HEK293 (cell line): ENCODE results near the gene ATP13A4.
A peak's percentile ranks its signal among the peaks of the same experiment; 100 is the strongest.

Experiments used
- CTCF ChIA-PET: fragments of 350-600 bp; formaldehyde crosslinking; extraction: SDS; loops from one replicate; lab custom pipeline; 2021; ENCODE audit warnings: antibody characterized with exemption; lab: Yijun Ruan, JAX
- POLR2A ChIA-PET: fragments of 300-600 bp; formaldehyde crosslinking; extraction: SDS; loops from one replicate; lab custom pipeline; 2020; ENCODE audit warnings: antibody characterized with exemption, inconsistent platforms; lab: Yijun Ruan, JAX
- H3K27ac ChIP-seq: fragments of 200-500 bp; sonication (Bioruptor generic); 2 replicates; pipeline ENCODE4 v1.5.1; 2014; ENCODE audit warnings: low read depth, low read length, control low read depth, inconsistent platforms; ENCODE audit errors: extremely low read depth
- H3K36me3 ChIP-seq, 2 experiments: fragments of 200-500 bp in 1 of 2; sonication (Bioruptor generic) in 1 of 2; 1 replicate in 1 of 2; 2 replicates in 1 of 2; pipeline ENCODE4 v1.5.1; 2014 to 2017; ENCODE audit warnings: inconsistent platforms in 2 of 2, low read length in 2 of 2; ENCODE audit not compliant: control insufficient read depth in 2 of 2, insufficient read depth in 1 of 2
- H3K4me1 ChIP-seq: fragments of 200-500 bp; sonication (Bioruptor generic); 2 replicates; pipeline ENCODE4 v1.5.1; 2014; ENCODE audit warnings: mild to moderate bottlenecking, low read length, inconsistent platforms; ENCODE audit not compliant: control insufficient read depth, insufficient read depth
- H3K4me3 ChIP-seq: 2 replicates; pipeline ENCODE4 v1.5.1; 2011; ENCODE audit warnings: low read depth, mild to moderate bottlenecking, control low read depth, low read length, moderate library complexity
- H3K9me3 ChIP-seq: fragments of 200-500 bp; sonication (Bioruptor generic); 2 replicates; pipeline ENCODE4 v1.5.1; 2014; ENCODE audit warnings: low read depth, low read length, inconsistent platforms; ENCODE audit not compliant: control insufficient read depth, insufficient read depth
- BCL11B ChIP-seq: fragments of 450-650 bp; formaldehyde crosslinking; IDR thresholded peaks from 2 replicates; pipeline ENCODE4 v1.5.1; 2016; ENCODE audit warnings: low read depth, missing biosample characterization, missing genetic modification characterization
- GLI4 ChIP-seq: fragments of 450-650 bp; formaldehyde crosslinking; IDR thresholded peaks from 2 replicates; pipeline ENCODE4 v1.5.1; 2016; ENCODE audit warnings: missing biosample characterization, missing genetic modification characterization
- GLIS2 ChIP-seq: fragments of 450-650 bp; formaldehyde crosslinking; IDR thresholded peaks from 2 replicates; pipeline ENCODE4 v1.5.1; 2016; ENCODE audit warnings: missing biosample characterization, missing genetic modification characterization
- IKZF3 ChIP-seq: fragments of 450-650 bp; IDR thresholded peaks from 2 replicates; pipeline ENCODE4 v1.5.0; 2018; ENCODE audit warnings: missing biosample characterization, mild to moderate bottlenecking, missing genetic modification characterization, moderate library complexity
- MYNN ChIP-seq: fragments of 450-650 bp; formaldehyde crosslinking; IDR thresholded peaks from 2 replicates; pipeline ENCODE4 v1.5.1; 2016; ENCODE audit warnings: missing biosample characterization, missing genetic modification characterization, borderline replicate concordance
- MZF1 ChIP-seq: fragments of 450-650 bp; formaldehyde crosslinking; IDR thresholded peaks from 2 replicates; pipeline ENCODE4 v1.5.1; 2017; ENCODE audit warnings: missing biosample characterization, missing genetic modification characterization, borderline replicate concordance
- REST ChIP-seq: fragments of 450-650 bp; formaldehyde crosslinking; IDR thresholded peaks from 2 replicates; pipeline ENCODE4 v1.5.1; 2016; ENCODE audit warnings: missing biosample characterization, missing genetic modification characterization
- SALL2 ChIP-seq: fragments of 450-650 bp; formaldehyde crosslinking; IDR thresholded peaks from 2 replicates; pipeline ENCODE4 v1.5.0; 2017; ENCODE audit warnings: missing biosample characterization, mild to moderate bottlenecking, missing genetic modification characterization, borderline replicate concordance
- SP3 ChIP-seq: fragments of 450-650 bp; formaldehyde crosslinking; IDR thresholded peaks from 2 replicates; pipeline ENCODE4 v1.5.1; 2016; ENCODE audit warnings: missing biosample characterization, missing genetic modification characterization
- ZBTB21 ChIP-seq: fragments of 450-650 bp; formaldehyde crosslinking; IDR thresholded peaks from 2 replicates; pipeline ENCODE4 v1.5.1; 2017; ENCODE audit warnings: missing biosample characterization, missing genetic modification characterization
- ZBTB8A ChIP-seq: fragments of 450-650 bp; formaldehyde crosslinking; IDR thresholded peaks from 2 replicates; pipeline ENCODE4 v1.5.1; 2016; ENCODE audit warnings: missing biosample characterization, missing genetic modification characterization
- ZFP37 ChIP-seq: fragments of 450-650 bp; formaldehyde crosslinking; IDR thresholded peaks from 2 replicates; pipeline ENCODE4 v1.5.1; 2016; ENCODE audit warnings: missing biosample characterization, missing genetic modification characterization
- ZFP69B ChIP-seq: fragments of 450-650 bp; formaldehyde crosslinking; IDR thresholded peaks from 2 replicates; pipeline ENCODE4 v1.5.1; 2016; ENCODE audit warnings: missing biosample characterization, missing genetic modification characterization
- ZNF140 ChIP-seq: fragments of 450-650 bp; formaldehyde crosslinking; IDR thresholded peaks from 2 replicates; pipeline ENCODE4 v1.5.1; 2016; ENCODE audit warnings: missing biosample characterization, missing genetic modification characterization
- ZNF157 ChIP-seq: fragments of 450-650 bp; formaldehyde crosslinking; IDR thresholded peaks from 2 replicates; pipeline ENCODE4 v1.5.1; 2016; ENCODE audit warnings: missing biosample characterization, missing genetic modification characterization
- ZNF174 ChIP-seq: fragments of 450-650 bp; formaldehyde crosslinking; IDR thresholded peaks from 2 replicates; pipeline ENCODE4 v1.5.0; 2017; ENCODE audit warnings: missing biosample characterization, mild to moderate bottlenecking, missing genetic modification characterization
- ZNF19 ChIP-seq: fragments of 450-650 bp; formaldehyde crosslinking; IDR thresholded peaks from 2 replicates; pipeline ENCODE4; 2016; ENCODE audit warnings: missing biosample characterization, missing genetic modification characterization, low read depth
- ZNF214 ChIP-seq: fragments of 450-650 bp; formaldehyde crosslinking; IDR thresholded peaks from 2 replicates; pipeline ENCODE4 v1.5.1; 2017; ENCODE audit warnings: missing biosample characterization, mild to moderate bottlenecking, missing genetic modification characterization, borderline replicate concordance
- ZNF274 ChIP-seq, 2 experiments: fragments of 200-500 bp in 1 of 2; fragments of 450-650 bp in 1 of 2; sonication (Bioruptor generic) in 1 of 2; formaldehyde crosslinking in 1 of 2; IDR thresholded peaks; 2 replicates each; pipeline versions ENCODE4 v1.5.1 to v1.6.1; 2014 to 2016; ENCODE audit warnings: borderline replicate concordance in 1 of 2, inconsistent platforms in 1 of 2, low read length in 1 of 2, missing biosample characterization in 1 of 2, missing genetic modification characterization in 1 of 2
- ZNF292 ChIP-seq: fragments of 450-650 bp; formaldehyde crosslinking; IDR thresholded peaks from 2 replicates; pipeline ENCODE4 v1.5.1; 2016; ENCODE audit warnings: low read depth, missing biosample characterization, missing genetic modification characterization, borderline replicate concordance
- ZNF341 ChIP-seq: fragments of 450-650 bp; formaldehyde crosslinking; IDR thresholded peaks from 2 replicates; pipeline ENCODE4; 2016; ENCODE audit warnings: low read depth, missing biosample characterization, missing genetic modification characterization
- ZNF354C ChIP-seq: fragments of 450-650 bp; formaldehyde crosslinking; IDR thresholded peaks from 2 replicates; pipeline ENCODE4 v1.5.1; 2016; ENCODE audit warnings: missing biosample characterization, missing genetic modification characterization, low read depth, borderline replicate concordance
- ZNF510 ChIP-seq: fragments of 450-650 bp; formaldehyde crosslinking; IDR thresholded peaks from 2 replicates; pipeline ENCODE4 v1.5.1; 2018; ENCODE audit warnings: mild to moderate bottlenecking, missing genetic modification characterization, missing biosample characterization; ENCODE audit not compliant: insufficient replicate concordance
- ZNF558 ChIP-seq: fragments of 450-650 bp; formaldehyde crosslinking; IDR thresholded peaks from 2 replicates; pipeline ENCODE4 v1.5.1; 2016; ENCODE audit warnings: missing biosample characterization, missing genetic modification characterization
- ZNF621 ChIP-seq: fragments of 450-650 bp; formaldehyde crosslinking; IDR thresholded peaks from 2 replicates; pipeline ENCODE4 v1.5.1; 2017; ENCODE audit warnings: missing biosample characterization, missing genetic modification characterization
- ZNF624 ChIP-seq: fragments of 450-650 bp; formaldehyde crosslinking; IDR thresholded peaks from 2 replicates; pipeline ENCODE4 v1.5.1; 2017; ENCODE audit warnings: missing biosample characterization, missing genetic modification characterization
- ZNF704 ChIP-seq: fragments of 450-650 bp; formaldehyde crosslinking; IDR thresholded peaks from 2 replicates; pipeline ENCODE4 v1.5.1; 2016; ENCODE audit warnings: missing biosample characterization, missing genetic modification characterization
- ZNF777 ChIP-seq: fragments of 450-650 bp; formaldehyde crosslinking; IDR thresholded peaks from 2 replicates; pipeline ENCODE4 v1.5.1; 2017; ENCODE audit warnings: missing biosample characterization, missing genetic modification characterization, borderline replicate concordance
- ZNF830 ChIP-seq: fragments of 450-650 bp; IDR thresholded peaks from 2 replicates; pipeline ENCODE4 v1.5.0; 2018; ENCODE audit warnings: missing biosample characterization, missing genetic modification characterization, low read depth, mild to moderate bottlenecking, moderate library complexity
- TF ChIP-seq, protein P1 (sequence below): fragments of 450-650 bp; formaldehyde crosslinking; IDR thresholded peaks from 2 replicates; pipeline ENCODE4 v1.5.1; 2016; ENCODE audit warnings: missing biosample characterization, missing genetic modification characterization

ATP13A4 gene

DNA sequence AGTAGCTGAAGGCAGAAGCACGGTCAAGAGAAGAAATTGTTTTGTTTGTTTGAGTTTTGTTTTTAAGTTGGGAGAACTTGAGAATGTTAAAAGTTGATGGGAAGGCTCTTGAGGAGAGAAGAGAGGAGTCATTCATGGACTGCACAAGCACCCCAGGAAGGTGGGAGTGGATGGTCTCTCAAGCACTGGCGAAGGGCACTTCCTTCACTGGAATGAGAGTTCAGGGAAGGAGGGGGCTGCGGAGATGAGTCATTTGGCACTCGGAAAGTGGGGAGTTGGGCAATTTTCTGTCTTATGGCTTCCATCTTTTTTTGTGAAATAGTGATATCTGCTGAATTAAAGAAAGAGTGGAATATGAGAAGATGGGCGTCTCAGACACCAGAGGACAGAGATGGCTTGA, 66.0 kb downstream of the ATP13A4 start:
- no peak overlapping the region for H3K4me3 ChIP-seq
- no peak for TF ChIP-seq ZNF624 (tag by site-specific recombination)
- no peak for TF ChIP-seq ZFP69B (tag by site-specific recombination)
- TF ChIP-seq IKZF3 = no peak
- no peak for TF ChIP-seq ZNF510
- TF ChIP-seq, protein P1, sequence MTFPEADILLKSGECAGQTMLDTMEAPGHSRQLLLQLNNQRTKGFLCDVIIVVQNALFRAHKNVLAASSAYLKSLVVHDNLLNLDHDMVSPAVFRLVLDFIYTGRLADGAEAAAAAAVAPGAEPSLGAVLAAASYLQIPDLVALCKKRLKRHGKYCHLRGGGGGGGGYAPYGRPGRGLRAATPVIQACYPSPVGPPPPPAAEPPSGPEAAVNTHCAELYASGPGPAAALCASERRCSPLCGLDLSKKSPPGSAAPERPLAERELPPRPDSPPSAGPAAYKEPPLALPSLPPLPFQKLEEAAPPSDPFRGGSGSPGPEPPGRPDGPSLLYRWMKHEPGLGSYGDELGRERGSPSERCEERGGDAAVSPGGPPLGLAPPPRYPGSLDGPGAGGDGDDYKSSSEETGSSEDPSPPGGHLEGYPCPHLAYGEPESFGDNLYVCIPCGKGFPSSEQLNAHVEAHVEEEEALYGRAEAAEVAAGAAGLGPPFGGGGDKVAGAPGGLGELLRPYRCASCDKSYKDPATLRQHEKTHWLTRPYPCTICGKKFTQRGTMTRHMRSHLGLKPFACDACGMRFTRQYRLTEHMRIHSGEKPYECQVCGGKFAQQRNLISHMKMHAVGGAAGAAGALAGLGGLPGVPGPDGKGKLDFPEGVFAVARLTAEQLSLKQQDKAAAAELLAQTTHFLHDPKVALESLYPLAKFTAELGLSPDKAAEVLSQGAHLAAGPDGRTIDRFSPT (tag by site-specific recombination) = no peak
- no peak for TF ChIP-seq GLI4 (tag by site-specific recombination)
- no peak for TF ChIP-seq MZF1 (tag by site-specific recombination)
- TF ChIP-seq ZNF214 = no peak
- no peak for TF ChIP-seq ZNF174
- no peak for TF ChIP-seq ZNF274 (IDR thresholded peaks at IDR 0.05; ENCODE audit: low read length)
- no peak for TF ChIP-seq ZNF274 (tag by site-specific recombination; IDR thresholded peaks at IDR 0.05; ENCODE audit: borderline replicate concordance)
- no peak for TF ChIP-seq ZNF621 (tag by site-specific recombination)
- no peak for TF ChIP-seq REST (tag by site-specific recombination)
- TF ChIP-seq MYNN = no peak
- TF ChIP-seq GLIS2 (tag by site-specific recombination) = no peak
- no peak for TF ChIP-seq ZNF830 (tag by site-specific recombination)
- no peak for TF ChIP-seq ZNF341
- no peak for TF ChIP-seq BCL11B
- TF ChIP-seq, all 188 proteins: peak for 0
- POLR2A ChIA-PET = no interaction called here
- Histone ChIP-seq H3K27ac (no peak overlapping the region), H3K36me3 (no peaks in the 10 kb centered on the region), H3K4me1 (no peaks in the 10 kb centered on the region), H3K9me3 (no peaks in the 10 kb centered on the region)
- CTCF ChIA-PET = no interaction called here

GRCh38 chr3:193483988-193484539, 70.6 kb downstream of the ATP13A4 start:
- H3K27ac ChIP-seq = no peak overlapping the region
- H3K4me1 ChIP-seq = no peaks in the 10 kb centered on the region
- H3K36me3 ChIP-seq = no peaks in the 10 kb centered on the region
- ChIA-PET POLR2A (no interaction called here), CTCF (interaction anchor here (0.6 kb wide), 1 partner anchor 12 kb away, joined by 3 read pairs; no protein-coding TSS in a partner anchor)
- no peak overlapping the region for H3K4me3 ChIP-seq
- no peaks in the 10 kb centered on the region for H3K9me3 ChIP-seq
- no peak for TF ChIP-seq ZNF274 (IDR thresholded peaks at IDR 0.05; ENCODE audit: low read length)
- no peak for TF ChIP-seq ZNF274 (tag by site-specific recombination; IDR thresholded peaks at IDR 0.05; ENCODE audit: borderline replicate concordance)
- TF ChIP-seq ZNF558 (tag by site-specific recombination) = peak; percentile 60; the same call in 1 of the 2 replicates
- 0 out of 2 replicates have a peak, but pooled peaks have one; percentile 43 for TF ChIP-seq ZNF354C
- TF ChIP-seq ZNF292 (tag by site-specific recombination) = 0 out of 2 replicates have a peak, but pooled peaks have one; percentile 46
- no peak for TF ChIP-seq ZNF157 (tag by site-specific recombination)
- peak; percentile 91 for TF ChIP-seq ZNF140 (tag by site-specific recombination)
- peak; percentile 86 for TF ChIP-seq ZFP37
- peak; percentile 63; the same call in 1 of the 2 replicates for TF ChIP-seq ZBTB21 (tag by site-specific recombination)
- TF ChIP-seq ZNF777 (tag by site-specific recombination) = no peak
- no peak for TF ChIP-seq SALL2 (tag by site-specific recombination)
- peak; percentile 33; the same call in 1 of the 2 replicates for TF ChIP-seq SP3
- 0 out of 2 replicates have a peak, but pooled peaks have one; percentile 39 for TF ChIP-seq ZNF704 (tag by site-specific recombination)
- peak; percentile 73 for TF ChIP-seq ZBTB8A (tag by site-specific recombination)
- TF ChIP-seq ZNF19 (tag by site-specific recombination) = 0 out of 2 replicates have a peak, but pooled peaks have one; percentile 14
